Neural cell (in vitro differentiated cells): Measurements from ENCODE around the gene RASGRP3. TPM values are rescaled to one million over a fixed set of nuclear protein-coding genes. Genes with fewer than 3 reads are reported as not detected.

Source experiments
- H2AFZ ChIP-seq: fragments of 200-600, 300-800 bp; sonication (generic), shearing (Covaris generic); 2 replicates; pipeline ENCODE4 v1.6.0; 2014; ENCODE audit warnings: low read depth, mild to moderate bottlenecking, antibody characterized with exemption, low read length, moderate library complexity
- H3F3A ChIP-seq: fragments of 200-600 bp; shearing (Covaris generic); 2 replicates; pipeline ENCODE4 v1.6.1; 2016; ENCODE audit warnings: mild to moderate bottlenecking, moderate library complexity, mixed read lengths, antibody characterized with exemption, low read length; ENCODE audit not compliant: insufficient read depth, poor library complexity, severe bottlenecking
- H3K27ac ChIP-seq: fragments of 200-600, 300-800 bp; sonication (generic), shearing (Covaris generic); 2 replicates; pipeline ENCODE4 v1.5.1; 2014; ENCODE audit warnings: mild to moderate bottlenecking, low read length, moderate library complexity
- H3K27me3 ChIP-seq: fragments of 300-800, 200-600 bp; sonication (generic), shearing (Covaris generic); 2 replicates; pipeline ENCODE4 v1.6.0; 2014; ENCODE audit warnings: mild to moderate bottlenecking, low read depth, low read length, moderate library complexity; ENCODE audit not compliant: insufficient read depth
- H3K36me3 ChIP-seq: fragments of 300-800, 200-600 bp; sonication (generic), shearing (Covaris generic); 2 replicates; pipeline ENCODE4 v1.5.1; 2014; ENCODE audit warnings: mild to moderate bottlenecking, antibody characterized with exemption, low read length, moderate library complexity; ENCODE audit not compliant: insufficient read depth
- H3K4me2 ChIP-seq: fragments of 300-800, 200-600 bp; sonication (generic), shearing (Covaris generic); 2 replicates; pipeline ENCODE4 v1.6.0; 2014; ENCODE audit warnings: mild to moderate bottlenecking, low read length
- H3K4me3 ChIP-seq: fragments of 300-800, 200-600 bp; sonication (generic), shearing (Covaris generic); 2 replicates; pipeline ENCODE4 v1.5.1; 2014; ENCODE audit warnings: mild to moderate bottlenecking, low read length, moderate library complexity
- H3K79me2 ChIP-seq: fragments of 200-600 bp; shearing (Covaris generic); replicated peaks from 2 replicates; pipeline ENCODE4 v1.6.0; 2014; ENCODE audit warnings: mild to moderate bottlenecking, low read length, moderate library complexity; ENCODE audit not compliant: insufficient read depth
- H3K9ac ChIP-seq: fragments of 300-800, 200-600 bp; sonication (generic), shearing (Covaris generic); 2 replicates; pipeline ENCODE4 v1.6.1; 2016; ENCODE audit warnings: mild to moderate bottlenecking, low read length, mixed read lengths
- H3K9me2 ChIP-seq: fragments of 200-600 bp; shearing (Covaris generic); 2 replicates; pipeline ENCODE4 v1.6.1; 2016; ENCODE audit warnings: mild to moderate bottlenecking, low read length, mixed read lengths; ENCODE audit not compliant: insufficient read depth
- H3K9me3 ChIP-seq: fragments of 200-600, 300-800 bp; sonication (generic), shearing (Covaris generic); 2 replicates; pipeline ENCODE4 v1.6.1; 2016; ENCODE audit warnings: mild to moderate bottlenecking, mixed run types, low read length, moderate library complexity, mixed read lengths
- H4K20me1 ChIP-seq: fragments of 200-600 bp; shearing (Covaris generic); 2 replicates; pipeline ENCODE4 v1.6.1; 2016; ENCODE audit warnings: mild to moderate bottlenecking, mixed run types; ENCODE audit not compliant: insufficient read depth
- EP300 ChIP-seq: fragments of 450-650 bp; conservative IDR thresholded peaks from 2 replicates; pipeline ENCODE4 v1.6.1; 2014; ENCODE audit warnings: antibody characterized with exemption, mild to moderate bottlenecking, moderate library complexity; ENCODE audit not compliant: poor library complexity, severe bottlenecking
- EZH2 ChIP-seq: fragments of 200-600, 300-800 bp; shearing (Covaris generic), sonication (generic); IDR thresholded peaks from 2 replicates; pipeline ENCODE4 v1.6.1; 2014; ENCODE audit warnings: antibody characterized with exemption, low read length, borderline replicate concordance, mild to moderate bottlenecking; ENCODE audit not compliant: insufficient read depth, poor library complexity, severe bottlenecking
- MXI1 ChIP-seq: fragments of 450-650 bp; conservative IDR thresholded peaks from 2 replicates; pipeline ENCODE4 v1.6.1; 2014; ENCODE audit warnings: antibody characterized with exemption, mild to moderate bottlenecking; ENCODE audit not compliant: poor library complexity, severe bottlenecking
- POLR2AphosphoS5 ChIP-seq: IDR thresholded peaks from 2 replicates; pipeline ENCODE4 v1.6.1; 2012
- TAF1 ChIP-seq: IDR thresholded peaks from 2 replicates; pipeline ENCODE4 v1.6.1; 2012; ENCODE audit warnings: low read depth
- polyA plus RNA-seq: library from polyadenylated mRNA; depleted of rRNA; stranded (reverse); fragments of >200 nt; gene quantifications from 2 replicates; pipeline ENCODE4 v1.2.3, GENCODE V29; 2014
- TF ChIP-seq, protein P1 (sequence below): IDR thresholded peaks from 2 replicates; pipeline ENCODE4 v1.6.1; 2012; ENCODE audit warnings: borderline replicate concordance
- TF ChIP-seq, protein P2 (sequence below): fragments of 450-650 bp; IDR thresholded peaks from 2 replicates; pipeline ENCODE4 v1.5.1; 2014; ENCODE audit warnings: antibody characterized with exemption, mild to moderate bottlenecking, moderate library complexity; ENCODE audit not compliant: poor library complexity, severe bottlenecking

RASGRP3 gene
- polyA plus RNA-seq, 1 donor from 2014 or later: 25.3 TPM

- no peaks in the 10 kb centered on the region for H3K36me3 ChIP-seq
- no peaks in the 10 kb centered on the region for H3K79me2 ChIP-seq
- no peak overlapping the region for H3K4me3 ChIP-seq
- no peaks in the 10 kb centered on the region for H3F3A ChIP-seq
- TF ChIP-seq TAF1 (no peak), POLR2AphosphoS5 (no peak), MXI1 (no peak)
- TF ChIP-seq, protein P1, sequence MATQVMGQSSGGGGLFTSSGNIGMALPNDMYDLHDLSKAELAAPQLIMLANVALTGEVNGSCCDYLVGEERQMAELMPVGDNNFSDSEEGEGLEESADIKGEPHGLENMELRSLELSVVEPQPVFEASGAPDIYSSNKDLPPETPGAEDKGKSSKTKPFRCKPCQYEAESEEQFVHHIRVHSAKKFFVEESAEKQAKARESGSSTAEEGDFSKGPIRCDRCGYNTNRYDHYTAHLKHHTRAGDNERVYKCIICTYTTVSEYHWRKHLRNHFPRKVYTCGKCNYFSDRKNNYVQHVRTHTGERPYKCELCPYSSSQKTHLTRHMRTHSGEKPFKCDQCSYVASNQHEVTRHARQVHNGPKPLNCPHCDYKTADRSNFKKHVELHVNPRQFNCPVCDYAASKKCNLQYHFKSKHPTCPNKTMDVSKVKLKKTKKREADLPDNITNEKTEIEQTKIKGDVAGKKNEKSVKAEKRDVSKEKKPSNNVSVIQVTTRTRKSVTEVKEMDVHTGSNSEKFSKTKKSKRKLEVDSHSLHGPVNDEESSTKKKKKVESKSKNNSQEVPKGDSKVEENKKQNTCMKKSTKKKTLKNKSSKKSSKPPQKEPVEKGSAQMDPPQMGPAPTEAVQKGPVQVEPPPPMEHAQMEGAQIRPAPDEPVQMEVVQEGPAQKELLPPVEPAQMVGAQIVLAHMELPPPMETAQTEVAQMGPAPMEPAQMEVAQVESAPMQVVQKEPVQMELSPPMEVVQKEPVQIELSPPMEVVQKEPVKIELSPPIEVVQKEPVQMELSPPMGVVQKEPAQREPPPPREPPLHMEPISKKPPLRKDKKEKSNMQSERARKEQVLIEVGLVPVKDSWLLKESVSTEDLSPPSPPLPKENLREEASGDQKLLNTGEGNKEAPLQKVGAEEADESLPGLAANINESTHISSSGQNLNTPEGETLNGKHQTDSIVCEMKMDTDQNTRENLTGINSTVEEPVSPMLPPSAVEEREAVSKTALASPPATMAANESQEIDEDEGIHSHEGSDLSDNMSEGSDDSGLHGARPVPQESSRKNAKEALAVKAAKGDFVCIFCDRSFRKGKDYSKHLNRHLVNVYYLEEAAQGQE: no peak
- no peak overlapping the region for H3K4me2 ChIP-seq
- no peaks in the 10 kb centered on the region for H3K27me3 ChIP-seq
- H3K9me2 ChIP-seq: no peaks in the 10 kb centered on the region
- H3K9ac ChIP-seq: no peak overlapping the region
- no peaks in the 10 kb centered on the region for H4K20me1 ChIP-seq
- H3K27ac ChIP-seq: no peak overlapping the region
- H2AFZ ChIP-seq: no peak overlapping the region
- no peaks in the 10 kb centered on the region for H3K9me3 ChIP-seq
Measured at GRCh38 chr2:33469238-33469637, 7.2 kb upstream of the RASGRP3 start.

GRCh38 chr2:33475224-33476130 lies 972 bp upstream of the RASGRP3 start:
- Histone ChIP-seq H3F3A (no peaks in the 10 kb centered on the region), H3K79me2 (no peaks in the 10 kb centered on the region), H4K20me1 (no peaks in the 10 kb centered on the region), H3K27me3 (no peaks in the 10 kb centered on the region), H3K36me3 (no peaks in the 10 kb centered on the region), H3K9me3 (no peaks in the 10 kb centered on the region), H3K9me2 (no peaks in the 10 kb centered on the region), H3K9ac (no peak overlapping the region), H3K27ac (no peak overlapping the region), H2AFZ (no peak overlapping the region), H3K4me2 (no peak overlapping the region), H3K4me3 (no peak overlapping the region)
- TF ChIP-seq EZH2: no peak
- TF ChIP-seq, protein P2, sequence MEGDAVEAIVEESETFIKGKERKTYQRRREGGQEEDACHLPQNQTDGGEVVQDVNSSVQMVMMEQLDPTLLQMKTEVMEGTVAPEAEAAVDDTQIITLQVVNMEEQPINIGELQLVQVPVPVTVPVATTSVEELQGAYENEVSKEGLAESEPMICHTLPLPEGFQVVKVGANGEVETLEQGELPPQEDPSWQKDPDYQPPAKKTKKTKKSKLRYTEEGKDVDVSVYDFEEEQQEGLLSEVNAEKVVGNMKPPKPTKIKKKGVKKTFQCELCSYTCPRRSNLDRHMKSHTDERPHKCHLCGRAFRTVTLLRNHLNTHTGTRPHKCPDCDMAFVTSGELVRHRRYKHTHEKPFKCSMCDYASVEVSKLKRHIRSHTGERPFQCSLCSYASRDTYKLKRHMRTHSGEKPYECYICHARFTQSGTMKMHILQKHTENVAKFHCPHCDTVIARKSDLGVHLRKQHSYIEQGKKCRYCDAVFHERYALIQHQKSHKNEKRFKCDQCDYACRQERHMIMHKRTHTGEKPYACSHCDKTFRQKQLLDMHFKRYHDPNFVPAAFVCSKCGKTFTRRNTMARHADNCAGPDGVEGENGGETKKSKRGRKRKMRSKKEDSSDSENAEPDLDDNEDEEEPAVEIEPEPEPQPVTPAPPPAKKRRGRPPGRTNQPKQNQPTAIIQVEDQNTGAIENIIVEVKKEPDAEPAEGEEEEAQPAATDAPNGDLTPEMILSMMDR: peak; percentile 35
- no peak for TF ChIP-seq TAF1

- Histone ChIP-seq H3K4me2 (no peak overlapping the region), H3K4me3 (no peak overlapping the region), H4K20me1 (no peaks in the 10 kb centered on the region), H2AFZ (no peak overlapping the region), H3K9me2 (no peaks in the 10 kb centered on the region), H3K79me2 (no peaks in the 10 kb centered on the region), H3K9ac (no peak overlapping the region), H3F3A (no peaks in the 10 kb centered on the region), H3K9me3 (no peaks in the 10 kb centered on the region), H3K27me3 (no peaks in the 10 kb centered on the region), H3K36me3 (no peaks in the 10 kb centered on the region), H3K27ac (no peak overlapping the region)
- TF ChIP-seq TAF1 (no peak), EZH2 (no peak), POLR2AphosphoS5 (no peak), EP300 (no peak)
Measured at GRCh38 chr2:33476793-33477190, 343 bp downstream of the RASGRP3 start.
